Tracheal epithelial cell (primary cell): Measurements from ENCODE around the gene HSPG2. TPM values are rescaled to one million over a fixed set of nuclear protein-coding genes. Genes with fewer than 3 reads are reported as not detected.

ENCODE experiments used
- total RNA-seq: library from RNA; depleted of rRNA; stranded (reverse); fragments of >200 nt; gene quantifications from 2 replicates; pipeline ENCODE4 v1.2.1, GENCODE V29; 2014

The HSPG2 gene
- 70.1 and 95.4 TPM in 2 replicates for total RNA-seq

GRCh38 chr1:21937034-21937371 lies at the start of gene HSPG2:
Gene HSPG2 (minus strand): TSS chr1:21937310. CDS start chr1:21937217, 93 bp downstream.

GRCh38 chr1:21976703-21977239 lies 39.7 kb upstream of the HSPG2 start, which contains the start of gene CELA3B:
Gene CELA3B (plus strand): TSS chr1:21977022. CDS start chr1:21977040, 18 bp downstream.

GRCh38 chr1:21811875-21812305 lies 125.2 kb downstream of the HSPG2 start, which contains the start of gene LDLRAD2:
Gene LDLRAD2 (plus strand): TSS chr1:21812265. CDS start chr1:21812452, 187 bp downstream.

GRCh38 chr1:21782868-21783678 lies 154.0 kb downstream of the HSPG2 start, which contains the start of gene USP48:
Gene USP48 (minus strand): TSS chr1:21783149. CDS start chr1:21782957, 192 bp downstream.

Other genes starting within 250 kb of the HSPG2 start
- 20.5 and 22.4 TPM in 2 replicates for gene USP48, start 154.2 kb downstream of the HSPG2 start, total RNA-seq
- gene LDLRAD2, start 125.0 kb downstream of the HSPG2 start, total RNA-seq: not detected in 2 replicates
- 1.9 TPM in 1 of 2 replicates, not detected in the other for gene CELA3B, start 39.7 kb upstream of the HSPG2 start, total RNA-seq
- not detected in 2 replicates for gene CELA3A, start 64.3 kb upstream of the HSPG2 start, total RNA-seq
- gene CDC42, start 115.4 kb upstream of the HSPG2 start, total RNA-seq: 526 and 559 TPM in 2 replicates
- 0.43 and 3.9 TPM in 2 replicates for gene WNT4, start 205.8 kb upstream of the HSPG2 start, total RNA-seq